HG02885 (cell line): ENCODE data around the gene MEGF11.

ENCODE experiments used
- ATAC-seq: cut with Tn5 transposase; IDR thresholded peaks from one replicate; pipeline ENCODE4 v1.9.1; 2021; ENCODE audit warnings: mild to moderate bottlenecking; ENCODE audit not compliant: unreplicated experiment, poor library complexity

The MEGF11 gene

DNA sequence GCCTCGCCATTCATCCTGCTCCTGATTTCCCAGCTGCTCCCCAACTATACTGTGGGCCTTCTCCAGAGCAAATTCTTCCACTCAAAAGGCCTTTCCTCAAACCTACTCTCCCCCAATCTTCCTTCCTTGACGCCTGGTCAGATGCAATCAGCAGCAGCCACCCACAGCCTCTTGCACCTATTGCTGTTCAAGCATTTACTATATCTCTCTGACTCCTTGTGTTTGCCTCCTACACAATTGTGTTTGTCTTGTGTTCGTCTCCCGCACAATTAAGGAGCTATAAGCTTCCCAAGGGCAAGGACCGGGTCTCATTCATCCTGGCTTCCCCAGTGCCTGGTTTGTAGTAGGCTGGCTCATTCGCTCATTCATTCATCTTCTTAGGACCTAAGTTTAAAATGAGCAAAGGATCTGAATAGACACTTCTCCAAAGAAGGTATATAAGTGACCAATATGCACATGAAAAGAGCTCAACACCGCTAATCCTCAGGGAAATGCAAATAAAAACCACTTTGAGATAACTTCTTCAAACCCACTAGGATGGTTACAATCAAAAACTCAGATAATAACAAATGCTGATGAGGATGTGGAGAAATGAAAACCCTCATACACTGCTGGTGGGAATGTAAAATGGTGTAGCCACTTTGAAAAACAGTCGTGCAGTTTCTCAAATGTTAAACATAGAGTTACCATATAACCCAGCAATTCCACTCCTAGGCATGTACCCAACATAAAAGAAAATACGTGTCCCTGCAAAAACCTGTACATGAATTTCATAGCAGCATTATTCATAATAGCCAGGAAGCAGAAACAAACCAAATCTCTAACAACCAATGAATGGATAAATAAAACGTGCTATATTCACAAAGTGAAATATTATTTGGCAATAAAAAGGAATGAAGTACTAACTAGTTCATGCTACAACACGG lies 31.0 kb downstream of the MEGF11 start:
- ATAC-seq, result no peak

- no peak for ATAC-seq
These were observed 32.4 kb downstream of the MEGF11 start for GRCh38 chr15:66221126-66221525.

DNA sequence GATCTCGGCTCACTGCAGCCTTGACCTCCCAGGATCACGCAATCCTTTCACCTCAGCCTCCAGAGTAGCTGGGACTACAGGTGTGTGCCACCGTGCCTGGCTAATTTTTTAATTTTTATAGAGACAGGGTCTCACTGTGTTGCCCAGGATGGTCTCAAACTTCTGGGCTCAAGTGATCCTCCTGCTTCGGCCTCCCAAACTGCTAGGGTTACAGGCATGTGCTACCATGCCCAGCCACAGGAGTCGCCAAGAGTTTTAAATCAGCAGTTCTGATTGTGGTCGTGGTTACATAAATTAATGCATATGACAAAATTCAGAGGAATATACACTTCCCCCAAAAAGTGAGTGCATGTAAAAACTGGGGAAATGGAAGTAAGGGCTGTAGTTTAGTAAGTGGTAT lies 32.9 kb downstream of the MEGF11 start:
- no peak for ATAC-seq

- no peak for ATAC-seq
These were observed 34.2 kb downstream of the MEGF11 start for GRCh38 chr15:66219339-66219738.

- no peak for ATAC-seq
These were observed 36.7 kb downstream of the MEGF11 start for GRCh38 chr15:66216806-66217205.

DNA sequence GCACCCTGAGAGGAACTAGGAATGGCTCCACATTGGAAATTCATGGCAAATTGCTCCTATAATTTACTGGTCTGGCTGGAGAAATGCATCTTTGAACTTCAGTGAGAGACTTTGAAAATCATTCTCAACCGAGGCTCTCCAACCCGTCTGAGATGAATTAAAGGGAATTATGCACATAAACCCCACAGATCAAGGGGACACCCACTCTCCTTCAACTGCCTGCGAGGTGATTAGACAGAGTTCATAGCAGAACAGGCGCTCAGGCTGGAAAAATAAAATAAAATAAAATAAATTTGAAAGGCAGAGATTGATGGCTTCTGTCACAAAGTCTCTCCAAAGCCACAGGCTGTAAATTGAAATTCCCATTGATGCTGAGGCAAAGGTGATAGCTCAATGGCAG lies 37.7 kb downstream of the MEGF11 start:
- ATAC-seq, result no peak

GRCh38 chr15:66214246-66214645 lies 39.3 kb downstream of the MEGF11 start:
- ATAC-seq, result no peak

DNA sequence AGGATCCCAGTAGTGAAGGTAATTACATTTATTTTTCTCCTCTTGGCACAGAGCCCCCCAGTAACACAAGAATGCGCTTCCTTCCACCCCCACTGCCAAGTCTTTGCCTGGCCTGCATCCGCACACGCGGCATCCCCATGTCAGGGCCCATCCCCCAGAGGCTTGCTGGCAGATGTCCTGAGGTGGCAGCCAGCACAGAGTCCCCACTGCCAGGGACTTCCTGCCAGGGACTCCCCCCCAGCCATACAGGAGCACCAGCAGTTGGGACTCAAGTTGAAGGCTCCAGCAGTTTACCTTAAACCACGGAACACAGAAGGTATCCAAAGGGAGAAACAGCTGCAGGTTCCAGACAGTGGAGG lies 41.0 kb downstream of the MEGF11 start:
- no peak for ATAC-seq

GRCh38 chr15:66211670-66212562 lies 41.6 kb downstream of the MEGF11 start:
- no peak for ATAC-seq

GRCh38 chr15:66210684-66211083 lies 42.9 kb downstream of the MEGF11 start:
- no peak for ATAC-seq

DNA sequence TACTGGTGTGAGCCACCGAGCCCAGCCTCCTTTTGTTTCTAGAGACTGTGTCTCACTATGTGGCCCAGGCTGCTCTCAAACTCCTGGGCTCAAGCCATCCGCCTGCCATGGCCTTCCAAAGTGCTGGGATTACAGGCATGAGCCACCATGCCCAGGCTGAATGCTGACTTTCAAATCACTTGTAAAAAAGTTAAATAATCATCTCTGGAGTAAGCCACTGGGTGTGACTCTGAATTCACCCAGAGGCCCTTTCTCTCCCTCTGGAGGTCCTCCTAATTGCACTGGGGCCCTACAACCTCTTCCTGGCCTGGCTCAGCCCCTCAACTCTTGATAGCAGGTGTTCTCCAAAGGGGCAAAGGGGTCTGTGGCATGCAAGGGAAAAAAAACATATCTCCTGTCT lies 54.8 kb downstream of the MEGF11 start:
- no peak for ATAC-seq

DNA sequence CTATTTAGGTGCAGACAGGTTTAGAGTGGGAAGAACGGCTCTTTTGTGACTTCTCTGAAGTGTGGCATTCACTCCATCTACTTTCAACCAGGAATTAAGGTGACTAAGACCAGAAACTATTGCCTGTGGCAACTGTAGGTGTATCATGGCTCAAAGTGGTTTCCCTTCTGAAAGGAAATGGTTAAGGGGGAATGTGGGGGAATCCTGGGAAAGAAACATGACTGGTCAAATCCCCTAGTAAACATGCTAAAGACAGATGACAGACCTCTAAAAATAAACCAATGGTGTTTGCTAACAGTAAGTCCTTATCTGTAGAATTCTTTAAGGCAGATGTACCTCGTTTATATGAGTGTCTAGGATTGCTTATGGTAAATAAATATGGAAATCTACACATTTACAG lies 56.9 kb downstream of the MEGF11 start:
- no peak for ATAC-seq

DNA sequence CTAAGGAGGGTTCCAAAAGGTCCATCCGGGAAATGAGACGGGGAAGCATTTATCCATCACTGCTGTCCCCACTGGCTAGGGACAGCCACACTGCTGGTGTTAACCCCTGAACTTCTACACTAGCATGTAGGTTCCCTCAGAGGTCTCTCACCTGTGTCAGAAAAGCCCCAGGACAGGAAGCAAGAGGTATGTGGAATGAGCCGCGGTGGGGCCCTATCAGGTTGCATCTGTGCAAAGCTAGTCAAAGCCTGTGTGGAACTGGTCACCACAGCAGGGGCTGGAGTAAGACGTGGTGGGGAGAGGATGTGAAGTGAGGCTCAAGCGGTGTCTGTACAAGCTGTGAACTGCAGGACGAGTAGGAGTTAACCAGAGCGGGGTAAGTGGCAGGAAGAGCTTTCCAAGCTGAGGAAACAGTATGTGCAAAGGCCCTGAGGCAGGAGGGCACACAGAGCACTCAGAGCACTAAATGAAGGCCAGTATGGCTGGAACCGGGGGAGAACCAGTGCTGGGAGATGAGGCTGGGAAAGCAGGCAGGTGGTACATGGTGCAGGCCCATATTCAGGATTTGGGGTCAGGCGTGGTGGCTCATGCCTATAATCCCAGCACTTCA lies 57.8 kb downstream of the MEGF11 start:
- no peak for ATAC-seq

DNA sequence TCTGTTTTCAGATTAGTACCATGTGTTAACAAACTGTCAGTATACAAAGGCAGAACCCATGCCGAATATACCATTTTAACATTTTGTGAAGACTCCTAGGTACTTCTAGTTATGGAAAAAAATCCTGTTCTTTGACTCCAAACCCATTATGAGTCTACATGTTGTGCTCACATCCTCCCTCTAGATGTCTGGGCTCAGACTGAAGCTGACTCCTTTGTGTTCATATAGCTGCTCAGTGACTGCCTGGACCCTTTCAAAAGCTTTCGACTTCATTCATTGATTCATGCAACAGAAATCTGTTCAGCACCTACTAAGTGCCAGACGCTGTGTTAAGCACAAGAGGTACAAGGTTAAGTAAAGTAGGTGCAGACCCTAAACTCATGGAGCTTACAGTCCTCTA lies 60.5 kb downstream of the MEGF11 start:
- no peak for ATAC-seq

GRCh38 chr15:66190746-66191145 lies 62.8 kb downstream of the MEGF11 start:
- ATAC-seq, result no peak

DNA sequence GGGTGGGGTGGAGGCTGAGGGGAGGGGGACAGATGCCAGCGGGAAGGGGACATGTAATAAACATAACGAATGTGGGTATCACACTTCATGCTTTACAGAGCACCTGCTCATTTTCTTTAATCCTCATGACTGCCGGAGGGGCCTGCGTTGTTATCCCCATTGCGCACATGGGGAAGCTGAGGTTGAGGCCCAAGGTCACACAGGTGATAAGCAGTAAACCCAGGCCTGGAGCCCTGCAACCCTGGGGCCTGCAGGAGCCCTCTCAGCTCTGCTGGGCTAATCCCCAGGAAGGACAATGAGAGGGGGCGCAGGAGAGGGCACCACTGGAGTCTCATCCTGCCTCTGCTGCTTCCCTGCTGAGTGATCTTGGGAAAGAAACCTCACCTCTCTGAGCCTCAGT lies 64.3 kb downstream of the MEGF11 start:
- ATAC-seq, result no peak

GRCh38 chr15:66188464-66188863 lies 65.1 kb downstream of the MEGF11 start:
- no peak for ATAC-seq

- ATAC-seq, result no peak
These were observed 66.3 kb downstream of the MEGF11 start for GRCh38 chr15:66187271-66187670.

DNA sequence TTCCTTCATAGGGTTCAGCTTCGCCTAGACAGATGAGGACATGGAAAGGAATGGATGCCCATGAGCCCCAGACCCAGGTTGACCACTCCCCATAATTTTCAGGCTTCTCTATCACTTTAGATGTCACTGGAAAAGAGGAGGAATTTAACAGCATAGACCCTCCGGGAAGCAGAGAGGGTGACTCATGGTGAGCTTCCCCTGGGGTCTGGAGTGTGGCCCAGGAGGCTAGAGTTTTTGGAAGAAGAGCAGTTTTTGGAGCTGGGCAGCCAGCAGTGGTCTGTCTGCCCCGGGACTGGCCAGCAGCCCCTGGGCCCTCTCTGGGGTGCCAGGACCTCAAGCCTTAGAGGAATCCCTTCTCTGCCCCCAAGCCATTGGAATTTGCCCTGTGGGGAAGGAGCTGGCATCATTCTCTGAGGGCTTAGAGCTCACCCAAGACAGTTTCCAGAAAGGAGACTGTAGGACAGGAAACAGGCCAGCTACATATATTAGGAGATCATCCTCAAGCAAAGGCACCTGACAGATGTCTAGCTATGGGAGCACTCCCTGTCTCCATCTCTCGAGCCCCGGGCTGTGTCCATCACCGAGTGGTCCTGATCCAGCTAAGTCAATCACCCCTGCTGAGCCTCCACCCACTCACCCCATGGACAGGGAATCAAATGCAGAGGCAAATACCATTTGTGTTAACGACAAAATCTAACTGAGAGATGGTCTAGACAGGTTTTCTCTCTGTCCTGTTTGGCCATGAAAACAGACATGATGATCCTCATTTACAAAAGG lies 67.3 kb downstream of the MEGF11 start:
- no peak for ATAC-seq
